HAP-1 (cell line): Measurements from ENCODE around the gene TRPC6.

Source experiments
- DNase-seq, 2 experiments: peaks; one replicate each; pipeline ENCODE4 v3.0.0-alpha.2; 2016 to 2020; ENCODE audit warnings: low spot score in 2 of 2
- H3K27me3 ChIP-seq: fragments of 250-450 bp; sonication (Bioruptor Pico); 2 replicates; pipeline ENCODE4 v1.5.1; 2020; ENCODE audit warnings: low read depth, mild to moderate bottlenecking, moderate library complexity
- H3K36me3 ChIP-seq: fragments of 250-450 bp; sonication (Bioruptor Pico); replicated peaks from 2 replicates; pipeline ENCODE4 v1.5.1; 2020; ENCODE audit warnings: mild to moderate bottlenecking
- H3K4me1 ChIP-seq: fragments of 250-450 bp; sonication (Bioruptor Pico); 2 replicates; pipeline ENCODE4 v1.5.1; 2020; ENCODE audit warnings: mild to moderate bottlenecking
- H3K4me3 ChIP-seq: fragments of 250-450 bp; sonication (Bioruptor Pico); 2 replicates; pipeline ENCODE4 v1.5.1; 2020; ENCODE audit warnings: mild to moderate bottlenecking, moderate library complexity
- H3K9me3 ChIP-seq: fragments of 250-450 bp; sonication (Bioruptor Pico); 2 replicates; pipeline ENCODE4 v1.5.1; 2020; ENCODE audit warnings: mild to moderate bottlenecking, moderate library complexity
- in situ Hi-C: fragments of 300-500 bp; cut with MboI; formaldehyde crosslinking; loops from 3 replicates; pipeline ENCODE4 v1.14.3; 2020; ENCODE audit warnings: low sequenced_read_pairs, inconsistent platforms, mixed read lengths

The TRPC6 gene

DNA sequence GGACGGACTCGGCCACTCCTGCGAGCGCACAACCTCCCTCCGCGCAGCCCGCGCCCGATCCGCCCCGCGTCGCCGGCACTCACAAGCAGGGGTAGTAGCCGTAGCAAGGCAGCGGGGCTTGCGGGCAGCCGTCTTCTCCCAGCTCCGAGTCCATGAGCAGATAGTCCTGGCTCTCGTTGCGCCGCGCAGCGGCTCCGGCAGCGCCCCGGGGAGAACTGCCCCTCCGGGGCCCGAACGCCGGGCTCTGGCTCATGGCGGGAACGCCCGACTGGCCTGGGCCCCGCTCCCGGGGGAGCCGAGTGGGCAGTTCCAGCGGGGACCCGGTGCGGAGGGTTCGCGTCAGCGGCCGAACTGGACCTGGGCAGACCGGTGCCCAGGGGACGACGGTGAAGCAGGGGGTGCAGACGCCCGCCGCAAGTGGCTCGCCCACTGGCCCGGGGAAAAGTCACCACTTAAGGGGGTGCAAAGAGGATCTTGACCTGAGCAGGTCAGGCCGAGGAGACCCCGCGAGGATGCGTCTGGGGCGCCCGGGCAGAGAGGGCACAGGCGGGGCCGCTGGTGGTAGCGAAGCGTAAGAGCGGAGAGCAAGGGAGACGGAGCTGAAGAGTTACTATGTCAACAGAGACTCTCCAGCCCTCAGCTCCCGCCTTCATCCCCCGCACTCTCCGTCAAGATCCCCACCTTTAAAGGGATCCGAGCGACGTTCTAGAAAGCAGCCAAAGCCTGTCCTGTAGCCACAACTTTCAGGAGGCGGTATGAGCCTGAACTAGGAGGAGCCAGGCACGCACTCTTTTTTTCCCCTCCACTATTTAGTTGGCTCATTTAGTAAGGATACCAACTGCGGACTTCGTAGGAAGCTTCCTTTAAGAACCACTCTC is at the start of gene TRPC6:
TSS of gene TRPC6 (minus strand) at position 757 of the 878 bp plus-strand sequence. CDS start at position 253, 504 bp downstream.
- Histone ChIP-seq H3K27me3 (no peaks in the 10 kb centered on the region), H3K4me3 (no peak within 1 kb of the TSS)

GRCh38 chr11:101620026-101620425 is 36.2 kb upstream of the TRPC6 start:
- in situ Hi-C loops = no loop called here
- Histone ChIP-seq H3K4me1 (no peaks in the 10 kb centered on the region), H3K9me3 (no peaks in the 10 kb centered on the region), H3K27me3 (no peaks in the 10 kb centered on the region), H3K4me3 (no peak overlapping the region), H3K36me3 (no peaks in the 10 kb centered on the region)
- no peak for DNase-seq

More for the DNA sequence above, at the start of gene TRPC6:
- in situ Hi-C loops = no loop called here
- Histone ChIP-seq H3K9me3 (no peaks in the 10 kb centered on the region), H3K4me1 (no peaks in the 10 kb centered on the region), H3K36me3 (no peaks in the 10 kb centered on the region)
- DNase-seq = no peak

- H3K4me1 ChIP-seq = no peaks in the 10 kb centered on the region
- no peak for DNase-seq
- in situ Hi-C loops = no loop called here
- H3K4me3 ChIP-seq = no peak overlapping the region
- no peaks in the 10 kb centered on the region for H3K36me3 ChIP-seq
- no peaks in the 10 kb centered on the region for H3K9me3 ChIP-seq
- no peaks in the 10 kb centered on the region for H3K27me3 ChIP-seq
Measured at GRCh38 chr11:101618709-101619108, 34.9 kb upstream of the TRPC6 start.

- in situ Hi-C loops = no loop called here
- no peak for DNase-seq
- Histone ChIP-seq H3K36me3 (no peaks in the 10 kb centered on the region), H3K4me3 (no peak overlapping the region), H3K9me3 (no peaks in the 10 kb centered on the region), H3K27me3 (no peaks in the 10 kb centered on the region), H3K4me1 (no peaks in the 10 kb centered on the region)
Measured at GRCh38 chr11:101617735-101618332, 34.0 kb upstream of the TRPC6 start.

DNA sequence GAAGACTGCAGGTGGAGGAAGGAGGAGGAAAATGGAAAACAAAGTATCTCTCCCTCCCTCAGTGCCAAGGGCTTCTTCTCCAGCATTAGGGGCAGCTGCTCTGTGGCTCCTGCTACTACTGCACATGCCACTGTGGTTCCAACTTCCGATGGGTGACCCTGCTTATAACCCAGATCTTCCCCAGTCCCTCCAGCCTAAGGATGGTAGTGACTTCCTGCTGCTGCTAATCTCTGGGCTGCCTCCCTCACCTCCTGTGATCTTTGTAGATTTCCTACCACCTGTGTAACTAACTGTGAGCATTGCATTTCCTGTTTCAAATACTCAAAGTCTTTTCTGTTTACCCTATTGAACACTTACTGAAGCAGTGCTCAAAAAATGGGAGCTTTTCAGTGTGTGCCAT is 28.7 kb upstream of the TRPC6 start:
- DNase-seq = no peak
- Histone ChIP-seq H3K36me3 (no peaks in the 10 kb centered on the region), H3K4me1 (no peaks in the 10 kb centered on the region), H3K4me3 (no peak overlapping the region), H3K27me3 (no peaks in the 10 kb centered on the region), H3K9me3 (no peaks in the 10 kb centered on the region)
- in situ Hi-C loops = no loop called here

DNA sequence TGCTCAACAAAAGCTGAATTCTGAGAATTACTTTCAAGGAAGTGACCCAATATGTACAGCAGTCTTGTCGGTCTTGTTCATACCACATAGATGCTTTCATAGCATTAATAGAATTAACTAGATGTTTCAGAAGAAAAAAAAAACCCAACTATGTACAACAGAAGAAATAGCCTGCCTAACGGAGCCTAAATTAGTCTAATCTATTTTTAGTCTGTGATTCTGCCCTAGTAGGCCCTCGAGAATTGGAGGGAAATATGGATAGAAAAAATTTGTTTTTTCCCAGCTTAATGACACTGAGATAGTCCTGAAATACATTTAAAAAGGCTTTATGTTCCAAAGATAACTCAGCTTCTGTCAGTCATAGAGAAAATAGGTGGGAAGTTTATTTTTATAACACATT is 17.1 kb upstream of the TRPC6 start:
- H3K9me3 ChIP-seq = no peaks in the 10 kb centered on the region
- H3K36me3 ChIP-seq = no peaks in the 10 kb centered on the region
- no peak overlapping the region for H3K4me3 ChIP-seq
- H3K4me1 ChIP-seq = no peaks in the 10 kb centered on the region
- no peaks in the 10 kb centered on the region for H3K27me3 ChIP-seq
- no peak for DNase-seq
- in situ Hi-C loops = no loop called here

GRCh38 chr11:101586965-101587364 is 3.2 kb upstream of the TRPC6 start:
- H3K9me3 ChIP-seq = no peaks in the 10 kb centered on the region
- no peaks in the 10 kb centered on the region; the same call in 1 of the 2 replicates for H3K4me1 ChIP-seq
- in situ Hi-C loops = no loop called here
- H3K36me3 ChIP-seq = no peaks in the 10 kb centered on the region
- no peak overlapping the region for H3K4me3 ChIP-seq
- no peaks in the 10 kb centered on the region for H3K27me3 ChIP-seq
- DNase-seq = no peak

- H3K9me3 ChIP-seq = no peaks in the 10 kb centered on the region
- no peak for DNase-seq
- H3K36me3 ChIP-seq = no peaks in the 10 kb centered on the region
- no peaks in the 10 kb centered on the region for H3K27me3 ChIP-seq
- H3K4me1 ChIP-seq = no peaks in the 10 kb centered on the region; the same call in 1 of the 2 replicates
- no peak overlapping the region for H3K4me3 ChIP-seq
- in situ Hi-C loops = no loop called here
Measured at GRCh38 chr11:101584655-101585054, 848 bp upstream of the TRPC6 start.

DNA sequence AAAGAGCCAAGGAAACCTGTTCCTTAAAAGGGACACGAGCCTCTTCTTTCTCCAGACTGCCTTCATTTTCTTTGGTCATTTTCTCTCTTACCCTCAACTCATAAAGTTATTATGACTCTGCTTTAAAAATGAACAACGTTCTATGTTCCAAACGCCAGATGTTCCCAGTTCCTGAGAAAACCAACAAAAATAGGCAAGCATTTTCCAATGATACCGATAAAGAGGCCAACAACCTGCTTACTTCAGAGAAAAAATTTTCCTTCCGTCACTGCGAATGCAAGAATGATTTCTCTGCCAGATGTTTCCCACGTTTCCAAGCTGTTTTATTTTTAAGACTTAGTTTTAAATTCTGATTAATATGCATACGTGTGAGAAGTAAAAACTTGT is 315 bp upstream of the TRPC6 start:
- H3K27me3 ChIP-seq = no peaks in the 10 kb centered on the region
- H3K9me3 ChIP-seq = no peaks in the 10 kb centered on the region
- H3K36me3 ChIP-seq = no peaks in the 10 kb centered on the region
- no peak for DNase-seq
- H3K4me1 ChIP-seq = no peaks in the 10 kb centered on the region; the same call in 1 of the 2 replicates
- H3K4me3 ChIP-seq = no peak overlapping the region
- in situ Hi-C loops = no loop called here

DNA sequence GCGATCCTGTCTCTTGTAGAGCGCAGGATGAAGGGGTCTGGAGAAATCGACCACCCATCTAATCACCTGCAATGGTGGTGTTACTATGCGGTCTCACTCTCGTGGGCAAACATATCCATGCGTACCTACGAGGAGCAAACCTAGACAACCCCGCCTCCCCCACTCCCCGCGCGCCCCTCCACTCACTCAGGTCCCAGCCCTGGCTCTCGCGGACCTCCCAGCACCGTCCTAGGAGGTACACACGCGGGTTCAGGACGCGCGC is 887 bp downstream of the TRPC6 start:
- Histone ChIP-seq H3K9me3 (no peaks in the 10 kb centered on the region), H3K4me3 (no peak overlapping the region), H3K36me3 (no peaks in the 10 kb centered on the region), H3K4me1 (no peaks in the 10 kb centered on the region), H3K27me3 (no peaks in the 10 kb centered on the region)
- in situ Hi-C loops = no loop called here
- DNase-seq = no peak

DNA sequence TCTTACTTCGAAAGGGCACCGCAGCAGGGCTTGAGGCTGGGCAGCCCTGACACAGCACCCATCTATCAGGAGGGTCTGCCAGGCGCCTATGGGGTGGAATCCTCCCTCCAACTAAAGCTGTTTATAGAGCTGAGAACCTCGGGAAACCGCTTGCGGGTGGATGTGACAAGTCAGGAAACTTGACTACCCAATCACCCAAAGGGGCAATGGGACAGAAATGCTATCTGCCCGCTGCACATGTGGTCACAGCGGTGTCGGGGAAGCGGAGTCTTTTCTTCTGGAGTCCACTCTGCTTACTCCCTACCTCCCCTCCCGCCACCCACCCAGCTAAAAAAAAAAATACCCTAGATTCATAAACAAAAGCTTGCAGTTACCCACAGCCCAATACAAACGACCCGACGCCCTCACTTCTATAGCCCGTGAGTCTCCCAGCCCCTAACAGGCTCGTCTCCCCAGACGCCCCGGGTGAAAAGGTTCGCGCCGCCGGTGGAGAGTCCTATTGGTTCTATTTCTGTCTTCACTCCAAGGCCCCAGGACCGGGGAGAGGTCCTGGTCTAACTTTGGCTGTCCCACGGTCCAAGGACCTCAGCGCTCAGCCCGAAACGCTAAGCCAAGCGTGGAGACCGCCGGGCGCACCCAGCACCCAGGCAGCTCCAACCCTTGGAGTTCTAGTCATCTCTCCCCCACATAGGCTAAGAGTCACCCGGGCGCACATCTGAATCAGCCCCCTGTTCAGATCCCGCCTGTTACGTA is 1.4 kb downstream of the TRPC6 start:
- Histone ChIP-seq H3K9me3 (no peaks in the 10 kb centered on the region), H3K27me3 (no peaks in the 10 kb centered on the region), H3K4me1 (no peaks in the 10 kb centered on the region), H3K4me3 (no peak overlapping the region), H3K36me3 (no peaks in the 10 kb centered on the region)
- no peak for DNase-seq
- in situ Hi-C loops = no loop called here

DNA sequence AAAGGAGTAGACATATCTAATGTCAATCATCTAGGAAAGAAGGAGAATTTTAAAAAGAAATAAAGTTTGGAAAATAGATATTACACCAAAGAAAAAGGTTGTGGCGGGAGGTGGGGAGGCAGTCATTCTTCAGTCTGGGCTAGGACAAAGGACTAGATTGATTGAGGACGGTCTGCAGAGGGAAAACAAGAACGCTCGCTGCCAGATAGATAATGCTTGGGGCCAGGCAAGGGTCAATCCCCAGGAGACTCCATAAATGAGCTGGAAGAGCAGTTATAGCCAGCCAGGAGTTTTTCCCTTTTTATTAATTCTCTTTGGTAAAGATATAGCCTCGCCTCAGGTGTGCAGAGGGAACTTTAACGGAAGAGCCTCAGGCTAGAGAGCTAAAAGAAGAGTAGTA is 6.3 kb downstream of the TRPC6 start:
- in situ Hi-C loops = no loop called here

GRCh38 chr11:101576456-101576855 is 7.4 kb downstream of the TRPC6 start:
- Histone ChIP-seq H3K9me3 (no peaks in the 10 kb centered on the region), H3K4me1 (no peaks in the 10 kb centered on the region), H3K4me3 (no peak overlapping the region), H3K27me3 (no peaks in the 10 kb centered on the region), H3K36me3 (no peaks in the 10 kb centered on the region)
- in situ Hi-C loops = no loop called here
- DNase-seq = no peak

More for the DNA sequence above, 6.3 kb downstream of the TRPC6 start:
- H3K9me3 ChIP-seq = no peaks in the 10 kb centered on the region
- no peaks in the 10 kb centered on the region for H3K27me3 ChIP-seq
- no peaks in the 10 kb centered on the region for H3K36me3 ChIP-seq
- DNase-seq = no peak
- H3K4me3 ChIP-seq = no peak overlapping the region
- H3K4me1 ChIP-seq = no peaks in the 10 kb centered on the region

DNA sequence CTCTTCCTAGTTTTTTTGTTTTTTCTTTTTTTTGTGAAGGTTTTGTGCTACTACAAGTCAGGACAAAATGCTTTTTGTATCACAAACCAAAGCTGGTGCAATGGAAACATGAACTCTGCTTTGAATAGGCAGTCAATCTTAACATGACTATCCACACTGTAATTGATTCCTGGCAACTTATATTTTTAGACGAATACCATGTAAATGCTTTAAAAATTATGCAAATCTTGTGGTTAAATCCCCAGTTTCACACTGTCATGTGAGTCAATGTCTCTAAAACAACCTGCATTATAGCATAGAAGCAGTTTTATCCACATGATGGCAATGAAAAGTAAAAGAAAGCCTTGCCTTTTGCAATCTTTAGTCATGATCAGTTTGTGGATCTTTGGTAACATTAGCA is 8.9 kb downstream of the TRPC6 start:
- Histone ChIP-seq H3K4me3 (no peak overlapping the region), H3K27me3 (no peaks in the 10 kb centered on the region), H3K4me1 (no peaks in the 10 kb centered on the region), H3K36me3 (no peaks in the 10 kb centered on the region), H3K9me3 (no peaks in the 10 kb centered on the region)
- DNase-seq = no peak
- in situ Hi-C loops = no loop called here
